Left renal pelvis (tissue), 4 donors: ENCODE measurements around the gene ZBTB5. TPM values are rescaled to one million over a fixed set of nuclear protein-coding genes. Genes with fewer than 3 reads are reported as not detected.
"Not testable (repeated sequence)": the region's sequence is repeated elsewhere in the genome, so short reads cannot be mapped to it uniquely, and the experiment has no call there.

Experiments
- DNase-seq, 4 donors: peaks; one replicate each; pipeline ENCODE4 v3.0.0-alpha.2; 2013; ENCODE audit warnings: low read depth in 4 of 4, low spot score in 3 of 4
- polyA plus RNA-seq, 4 donors: library from polyadenylated mRNA; unstranded; fragments of 120-200 nt; gene quantifications; one replicate each; pipeline ENCODE4 v1.2.1, GENCODE V29; 2013; ENCODE audit not compliant: insufficient read length in 4 of 4

Gene ZBTB5
- 10 to 100 TPM; 20.5 to 32.6 (median 31.7) TPM for polyA plus RNA-seq

DNA sequence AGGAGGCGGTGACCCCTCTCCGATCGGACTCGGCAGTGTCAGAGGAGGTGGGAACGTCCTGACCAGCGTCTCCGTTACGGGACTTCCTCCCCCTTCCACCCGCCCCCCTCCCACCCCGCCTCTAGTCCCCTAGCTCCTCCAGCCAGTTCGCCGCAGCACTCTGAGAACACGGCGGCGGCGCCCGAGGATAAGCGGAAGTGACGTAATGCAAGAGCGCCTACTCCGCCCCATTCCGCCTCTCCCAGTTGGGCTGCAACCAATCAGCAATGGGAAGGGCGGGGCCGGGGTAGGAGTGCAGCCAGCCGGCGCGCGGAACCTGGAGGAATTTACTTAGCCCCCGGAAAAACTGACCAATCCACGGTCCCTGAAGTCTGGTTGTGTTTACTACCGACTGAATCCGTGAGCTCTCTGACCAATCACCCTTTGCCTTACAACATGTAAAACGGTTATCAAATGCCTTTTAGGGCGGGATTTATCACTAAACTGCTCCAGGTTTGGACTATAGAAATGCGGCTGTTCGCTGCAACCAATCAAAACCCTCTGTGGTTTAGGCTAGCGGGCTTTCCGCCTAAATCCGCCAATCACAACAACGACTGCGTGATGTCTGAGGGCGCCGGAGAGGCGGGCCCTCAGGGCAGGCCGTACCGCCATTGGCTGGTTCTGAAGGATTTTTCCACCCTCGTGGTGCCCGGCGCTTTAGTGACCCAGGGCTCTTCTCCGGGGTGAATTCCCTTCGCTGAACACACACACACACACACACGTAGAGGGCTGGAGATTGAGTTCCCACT, at the start of gene ZBTB5:
TSS of gene ZBTB5 (minus strand) at position 202 of the 788 bp plus-strand sequence. CDS start 22,899 bp downstream, outside the sequence.
- peak; percentile 98 to 99 (median 98) for DNase-seq

DNA sequence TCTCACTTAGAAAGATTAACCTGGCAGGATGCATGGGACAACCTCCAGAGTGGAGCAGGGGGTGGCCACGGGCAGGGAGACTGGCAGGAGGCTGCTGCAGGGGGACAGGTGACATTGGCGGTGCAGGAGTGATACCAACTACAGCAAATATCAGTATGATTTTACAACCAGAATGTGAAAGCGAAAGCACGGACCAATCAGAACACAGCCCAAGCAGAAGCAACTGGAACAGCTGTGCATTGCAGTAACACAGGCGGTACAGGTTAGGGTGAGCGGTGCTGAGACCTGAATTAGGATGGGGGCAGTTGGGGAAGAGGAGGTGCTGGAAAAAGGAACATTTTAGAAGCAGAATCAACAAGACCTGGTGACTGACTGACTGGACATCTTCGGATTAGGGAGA, 49.7 kb upstream of the ZBTB5 start:
- no peak for DNase-seq

- DNase-seq, result not testable (repeated sequence)
Measured at GRCh38 chr9:37514415-37514814, 49.2 kb upstream of the ZBTB5 start.

DNA sequence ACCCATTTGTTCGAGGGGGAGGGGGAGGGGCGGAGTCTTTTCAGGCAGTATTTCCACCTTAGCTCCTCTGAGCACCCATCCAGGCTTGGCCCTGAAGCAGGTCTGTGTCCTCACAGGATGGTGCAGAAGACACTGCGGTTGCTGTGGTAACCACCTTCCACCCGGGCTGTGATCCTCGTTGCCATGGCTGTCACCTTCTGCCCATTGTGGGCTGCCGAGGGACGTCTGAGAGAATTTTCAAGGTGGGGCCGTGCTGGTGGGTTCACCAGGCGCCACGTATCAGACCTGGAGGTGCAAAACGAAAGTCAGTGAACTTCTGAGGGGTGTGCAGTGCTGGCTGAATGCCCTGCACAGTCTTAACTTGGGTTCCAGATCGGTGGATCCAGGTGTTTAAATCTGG, 47.2 kb upstream of the ZBTB5 start:
- no peak for DNase-seq

DNA sequence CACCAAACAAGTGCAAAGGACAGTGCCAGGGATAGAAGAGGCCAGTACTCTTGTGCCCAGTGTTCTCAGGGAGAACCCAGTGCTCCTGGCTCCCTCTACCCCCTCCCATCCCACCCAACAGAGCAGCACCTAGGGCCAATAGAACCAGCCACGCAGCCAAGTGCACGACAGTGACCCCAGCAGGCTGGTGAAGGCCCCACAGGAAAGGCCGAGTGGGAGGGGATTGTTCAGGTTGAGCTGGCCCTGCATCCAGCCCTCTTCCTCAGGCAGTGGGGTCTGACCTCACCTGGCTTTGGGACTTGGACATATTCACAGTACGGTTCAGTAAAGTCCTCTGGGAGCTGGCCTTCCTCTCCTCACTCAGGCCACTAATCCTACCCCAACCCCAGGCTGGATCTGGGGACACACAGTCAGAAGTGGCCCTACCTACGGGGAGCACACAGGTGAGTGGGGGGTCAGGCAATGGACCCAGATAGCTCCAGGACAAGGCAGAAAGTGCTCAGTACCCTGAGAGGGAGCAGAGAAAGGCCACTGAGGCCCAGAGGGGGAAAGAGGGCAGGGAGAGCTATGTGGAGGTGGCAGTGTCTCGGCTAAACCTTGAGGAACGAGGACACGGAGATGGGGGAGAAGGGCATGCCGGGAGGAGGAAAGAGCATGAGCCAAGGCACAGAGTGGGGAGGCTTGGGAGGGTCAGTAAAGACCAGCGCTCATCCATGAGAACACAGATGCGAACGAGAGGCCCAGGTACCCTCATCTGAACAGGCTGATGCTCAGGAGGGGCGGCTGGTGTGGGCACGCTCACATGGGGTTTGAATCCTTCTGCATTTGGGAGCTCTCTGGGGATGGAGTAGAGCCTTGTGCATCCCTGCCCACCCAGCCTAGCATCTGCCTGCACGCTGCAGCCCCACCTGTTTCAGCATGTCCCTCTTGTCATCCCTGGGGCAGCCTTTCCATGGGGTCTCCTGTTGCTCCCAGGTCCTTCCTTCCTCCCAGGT, 46.1 kb upstream of the ZBTB5 start:
- no peak for DNase-seq

DNA sequence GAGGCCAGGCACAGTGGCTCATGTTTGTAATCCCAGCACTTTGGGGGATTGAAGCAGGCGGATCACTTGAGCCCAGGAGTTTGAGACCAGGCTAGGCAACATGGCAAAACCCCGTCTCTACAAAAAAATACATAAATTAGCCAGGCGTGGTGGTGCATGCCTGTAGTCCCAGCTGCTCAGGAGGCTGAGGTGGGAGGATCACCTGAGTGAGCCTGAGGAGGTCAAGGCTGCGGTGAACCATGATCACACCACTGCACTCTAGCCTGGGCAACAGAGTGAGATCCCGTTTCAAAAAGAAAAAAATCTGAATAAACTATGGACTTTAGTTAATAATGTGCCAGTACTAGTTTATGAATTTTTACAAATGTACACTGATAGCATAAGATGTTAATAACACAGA, 44.8 kb upstream of the ZBTB5 start:
- not testable (repeated sequence) for DNase-seq

DNA sequence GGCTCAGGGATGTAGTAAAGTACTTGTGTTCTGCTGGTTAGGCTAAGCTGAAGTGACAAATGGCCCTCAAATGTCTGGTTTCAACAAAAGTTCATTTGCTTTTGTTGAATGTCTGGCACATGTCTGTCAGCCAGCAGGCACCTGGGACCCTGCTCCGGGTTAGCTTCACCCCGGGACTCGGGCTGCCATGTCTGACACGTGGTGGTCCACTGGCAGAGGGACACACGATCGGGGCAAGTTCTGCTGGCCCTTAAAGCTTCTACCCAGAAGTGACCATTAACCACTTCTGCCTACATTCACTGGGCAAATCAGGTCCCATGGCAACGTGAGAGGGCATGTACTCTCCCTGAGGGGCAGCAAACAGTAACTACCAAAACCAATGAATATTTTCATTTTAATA, 44.3 kb upstream of the ZBTB5 start:
- no peak for DNase-seq

DNA sequence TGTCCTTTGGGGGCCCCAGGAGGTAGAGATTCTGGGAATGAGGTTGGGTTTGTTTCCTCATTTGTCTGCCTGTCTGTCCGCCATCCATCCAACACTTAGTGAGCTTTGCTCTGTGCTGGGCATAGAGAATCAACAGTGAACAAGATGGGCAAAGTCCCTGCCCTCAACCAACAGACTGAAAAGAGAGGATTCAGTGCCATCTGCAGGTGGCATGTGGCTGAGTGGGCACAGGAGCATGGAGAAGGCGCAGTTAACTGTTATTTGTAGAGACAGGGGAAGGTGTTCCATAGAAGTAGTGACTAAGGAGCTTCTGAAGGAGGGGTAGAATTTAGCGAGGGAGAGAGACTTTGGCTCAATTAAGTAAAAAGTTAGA, 43.6 kb upstream of the ZBTB5 start:
- no peak for DNase-seq

- no peak for DNase-seq
Measured at GRCh38 chr9:37508135-37508833, 43.0 kb upstream of the ZBTB5 start.

DNA sequence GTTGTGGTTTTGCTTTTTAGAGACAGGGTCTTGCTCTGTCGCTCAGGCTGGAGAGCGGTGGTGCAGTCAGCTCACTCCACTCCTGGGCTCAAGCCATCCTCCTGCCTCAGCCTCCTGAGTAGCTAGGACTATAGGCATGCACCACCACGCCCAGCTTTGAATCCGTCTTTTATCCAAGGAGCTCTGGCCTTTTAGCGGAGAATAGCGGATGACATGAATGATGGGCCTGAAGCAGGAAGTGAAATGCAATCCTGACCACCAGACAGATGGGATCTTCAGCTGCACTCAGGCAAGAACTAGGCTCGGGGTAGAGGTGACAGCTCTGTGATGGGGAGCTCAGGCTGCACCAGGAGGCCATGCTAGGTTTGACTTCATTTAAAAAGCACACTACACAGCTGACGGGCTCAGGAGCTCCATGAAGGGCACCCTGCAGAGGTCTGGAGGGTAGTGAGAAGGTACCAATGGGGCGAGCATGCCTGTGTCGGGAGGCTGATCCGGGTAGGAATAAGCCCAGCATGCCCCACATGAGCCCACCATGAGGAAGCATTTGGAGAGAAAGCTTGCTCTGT, 42.4 kb upstream of the ZBTB5 start:
- no peak for DNase-seq

DNA sequence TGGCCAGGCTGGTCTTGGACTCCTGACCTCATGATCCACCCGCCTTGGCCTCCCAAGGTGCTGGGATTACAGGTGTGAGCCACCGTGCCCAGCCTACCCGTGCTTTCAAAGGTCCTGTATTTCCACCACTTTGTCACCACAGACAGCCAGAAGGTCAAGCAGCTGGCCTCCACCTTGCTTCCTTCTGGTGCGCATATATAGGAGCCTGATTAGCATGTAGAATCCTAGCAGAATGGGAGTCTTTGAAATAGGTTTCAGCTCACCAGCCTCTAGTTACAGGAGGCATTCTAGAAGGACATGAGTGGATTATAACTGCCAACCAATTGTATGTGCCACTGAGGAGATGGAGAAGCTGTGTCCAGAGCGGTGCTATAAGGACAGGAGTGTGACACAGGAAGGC, 39.4 kb upstream of the ZBTB5 start:
- no peak for DNase-seq

- DNase-seq, result no peak
Measured at GRCh38 chr9:37503736-37504135, 38.5 kb upstream of the ZBTB5 start.

DNA sequence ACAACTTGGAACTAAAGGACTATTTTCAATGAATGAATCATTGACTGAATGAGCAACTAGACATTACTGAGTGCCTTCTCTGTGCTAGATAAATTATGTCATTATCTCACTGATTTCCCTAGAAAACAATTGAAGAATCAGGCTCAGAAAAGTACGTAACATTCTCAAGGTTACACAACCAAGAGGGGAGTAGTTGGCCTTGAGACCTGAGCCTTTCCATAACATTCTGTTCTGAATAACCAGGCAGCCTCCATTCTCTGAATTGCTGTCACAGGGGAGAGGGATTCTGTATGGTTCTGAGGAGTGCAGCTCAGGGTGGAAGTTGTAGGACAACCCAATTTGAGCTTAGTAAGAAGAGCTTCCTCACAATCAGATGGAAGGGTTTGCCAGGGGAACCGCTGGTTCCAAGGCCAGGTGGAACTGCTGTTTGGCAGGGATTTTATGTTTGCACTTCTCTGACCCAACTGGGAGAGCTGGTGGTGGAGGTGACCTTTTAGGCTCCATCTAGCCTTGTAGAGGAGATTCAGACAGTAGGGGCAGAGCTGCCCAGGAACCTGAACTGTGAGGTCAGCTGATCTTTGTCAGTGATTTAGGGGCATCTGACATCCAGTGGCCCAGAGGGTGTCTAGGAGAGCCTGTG, 36.8 kb upstream of the ZBTB5 start:
- no peak for DNase-seq

DNA sequence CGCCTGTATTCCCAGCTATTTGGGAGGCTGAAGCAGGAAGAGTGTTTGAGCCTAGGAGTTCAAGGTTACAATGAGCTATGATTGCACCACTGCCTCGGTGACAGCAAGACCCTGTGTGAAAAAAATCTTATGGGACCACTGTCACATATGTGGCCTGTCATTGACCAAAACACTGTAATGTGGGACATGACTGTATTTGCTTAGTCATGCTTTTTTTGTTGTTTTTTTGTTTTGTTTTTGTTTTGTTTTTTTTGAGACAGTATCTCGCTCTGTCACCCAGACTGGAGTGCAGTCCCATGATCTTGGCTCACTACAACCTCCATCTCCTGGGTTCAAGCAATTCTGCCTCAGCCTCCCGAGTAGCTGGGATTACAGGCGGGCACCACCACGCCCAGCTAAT, 34.0 kb upstream of the ZBTB5 start:
- DNase-seq, result no peak

DNA sequence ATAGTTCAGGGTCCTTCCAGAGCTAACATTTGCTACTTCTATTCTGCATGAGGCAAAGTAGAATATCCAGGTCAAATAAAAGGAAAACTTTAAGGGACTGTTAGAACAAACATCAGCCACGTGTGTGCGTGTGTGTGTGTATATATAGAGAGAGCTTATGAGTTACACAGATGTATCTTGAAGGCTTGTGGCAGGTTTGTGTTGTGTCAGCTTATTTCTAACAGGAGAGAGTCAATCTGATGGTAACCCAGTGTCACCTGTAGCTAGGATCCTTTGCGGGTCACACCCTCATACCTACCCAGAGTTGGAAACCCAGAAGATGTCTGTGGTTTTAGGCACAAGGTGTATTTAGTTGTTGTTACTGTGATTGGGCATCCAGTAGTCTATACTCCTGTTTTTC, 33.2 kb upstream of the ZBTB5 start:
- DNase-seq, result no peak

DNA sequence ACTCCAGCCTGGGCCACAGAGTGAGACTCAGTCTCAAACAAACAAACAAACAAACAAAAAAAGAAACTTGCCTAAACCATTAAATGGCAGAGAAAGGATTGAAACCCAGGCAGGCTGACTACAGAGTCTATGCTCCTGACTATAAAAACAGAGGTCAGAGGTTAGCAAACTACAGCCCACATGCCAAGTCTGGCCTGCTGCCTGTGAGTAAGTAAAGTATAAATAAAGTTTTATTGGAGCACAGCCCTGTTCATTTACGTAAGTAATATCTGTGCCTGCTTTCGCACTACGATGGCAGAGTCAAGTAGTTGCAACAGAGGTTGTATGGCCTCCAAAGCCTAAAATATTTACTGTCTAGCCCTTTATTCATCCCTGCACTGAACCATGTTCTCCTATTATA, 32.1 kb upstream of the ZBTB5 start:
- no peak for DNase-seq

DNA sequence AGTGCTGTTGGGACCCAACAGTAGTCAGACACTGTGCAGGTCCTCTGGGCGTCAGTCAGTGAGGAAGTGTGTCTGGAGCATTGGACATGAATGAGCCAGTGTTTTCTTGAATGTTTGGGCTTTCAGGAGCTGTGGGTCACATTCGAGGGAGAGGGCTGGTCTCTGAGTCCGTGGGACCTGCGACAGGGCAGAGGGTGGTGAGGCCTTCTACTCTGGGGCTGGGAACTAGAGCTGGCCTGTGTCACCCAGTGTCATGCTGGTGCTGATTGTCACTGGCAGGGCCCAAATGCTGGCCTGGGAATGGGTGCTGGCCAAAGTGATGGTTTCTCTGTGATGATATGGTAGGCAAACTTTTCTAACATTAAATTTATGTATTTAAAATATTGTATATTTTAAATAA, 30.8 kb upstream of the ZBTB5 start:
- no peak for DNase-seq

GRCh38 chr9:37495571-37495970, 30.3 kb upstream of the ZBTB5 start:
- no peak for DNase-seq

DNA sequence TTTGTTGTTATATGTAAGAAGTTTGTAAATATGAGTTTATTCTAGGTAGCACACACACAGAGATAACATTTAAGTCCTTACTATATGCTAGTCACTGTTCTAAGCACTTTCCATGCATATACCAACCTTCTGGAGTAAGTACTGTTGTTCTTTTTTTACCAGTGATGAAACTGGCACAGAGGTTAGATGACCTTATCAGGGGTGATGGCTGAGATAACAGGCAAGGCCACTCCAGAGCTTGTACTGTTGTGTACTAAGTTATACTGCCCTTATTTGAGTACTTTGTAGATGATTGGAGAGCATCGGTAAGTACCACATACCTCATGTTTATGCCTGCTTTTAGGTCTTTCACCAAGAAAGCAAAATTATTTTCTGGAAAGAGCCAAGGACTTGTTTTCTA, 26.7 kb upstream of the ZBTB5 start:
- no peak for DNase-seq
